Kidney glomerular epithelial cell (primary cell): ENCODE measurements around the gene MMP15.
"Not testable (repeated sequence)": the region's sequence is repeated elsewhere in the genome, so short reads cannot be mapped to it uniquely, and the experiment has no call there.

ENCODE experiments used
- DNase-seq: peaks from one replicate; lab custom pipeline; 2025; lab: John Stamatoyannopoulos, UW

Gene MMP15

DNA sequence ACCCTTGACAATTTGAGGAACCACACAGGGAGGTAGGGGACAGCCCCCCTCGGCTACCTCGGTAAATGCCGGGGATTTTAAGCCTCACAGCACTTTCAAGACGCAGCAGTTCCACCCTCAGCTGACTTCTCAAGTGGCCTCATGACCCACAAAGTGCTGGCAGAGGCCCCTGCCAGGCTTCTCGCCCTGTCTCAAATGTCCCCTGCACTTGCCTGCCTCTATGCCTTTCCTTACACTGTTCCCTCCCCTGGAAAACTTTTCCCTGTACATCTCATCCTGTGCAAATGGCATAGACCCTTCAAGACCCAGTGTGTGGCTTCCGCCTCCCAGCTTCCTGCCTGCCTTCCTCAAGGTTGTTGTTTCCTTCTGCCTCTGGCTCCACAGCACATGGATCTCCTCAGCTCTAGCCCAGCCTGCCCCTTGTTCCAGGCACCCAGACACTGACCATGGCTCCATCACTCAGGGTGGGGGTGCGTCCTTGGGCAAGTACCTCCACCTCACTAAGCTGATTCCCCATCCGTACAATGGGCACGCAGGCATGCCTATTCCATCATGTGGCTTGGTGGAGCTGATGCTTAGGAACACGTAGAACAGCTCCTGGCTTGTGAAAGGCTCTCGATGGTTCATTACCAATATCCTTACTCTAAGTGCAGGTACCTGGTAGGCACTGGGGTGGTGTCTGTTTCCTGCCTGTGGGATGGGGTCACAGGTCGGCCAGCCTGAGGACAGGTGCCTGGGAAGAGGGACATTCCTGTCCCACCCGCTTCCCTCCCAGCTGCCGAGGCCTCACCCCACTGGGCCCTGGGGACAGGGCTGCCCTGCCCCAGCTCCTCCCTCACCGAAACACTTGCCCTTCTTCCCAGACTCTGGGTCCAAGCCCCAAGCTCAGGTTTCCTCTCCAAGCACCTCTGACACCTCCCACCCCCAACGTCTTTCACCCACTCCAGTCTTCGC is 24.0 kb downstream of the MMP15 start:
- DNase-seq: no peak

DNA sequence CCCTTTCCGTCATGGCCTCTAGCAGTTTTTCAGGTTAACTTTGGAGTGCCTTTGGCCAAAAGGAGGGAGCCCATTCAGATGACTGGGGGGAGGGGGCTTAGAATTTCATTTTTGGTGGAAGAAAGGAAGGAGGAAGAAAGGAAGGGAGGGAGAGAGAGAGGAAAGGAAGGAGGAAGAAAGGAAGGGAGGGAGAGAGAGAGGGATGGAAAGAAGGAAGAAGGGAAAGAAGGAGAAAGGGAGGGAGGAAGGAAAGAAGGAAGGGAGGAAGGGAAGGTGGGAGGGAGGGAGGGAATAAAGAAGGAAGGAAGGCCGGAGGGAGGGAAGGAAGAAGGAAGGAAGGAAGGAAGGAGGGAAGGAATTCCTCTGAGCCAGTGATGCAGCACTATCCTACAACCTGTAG is 25.7 kb downstream of the MMP15 start:
- no peak for DNase-seq

DNA sequence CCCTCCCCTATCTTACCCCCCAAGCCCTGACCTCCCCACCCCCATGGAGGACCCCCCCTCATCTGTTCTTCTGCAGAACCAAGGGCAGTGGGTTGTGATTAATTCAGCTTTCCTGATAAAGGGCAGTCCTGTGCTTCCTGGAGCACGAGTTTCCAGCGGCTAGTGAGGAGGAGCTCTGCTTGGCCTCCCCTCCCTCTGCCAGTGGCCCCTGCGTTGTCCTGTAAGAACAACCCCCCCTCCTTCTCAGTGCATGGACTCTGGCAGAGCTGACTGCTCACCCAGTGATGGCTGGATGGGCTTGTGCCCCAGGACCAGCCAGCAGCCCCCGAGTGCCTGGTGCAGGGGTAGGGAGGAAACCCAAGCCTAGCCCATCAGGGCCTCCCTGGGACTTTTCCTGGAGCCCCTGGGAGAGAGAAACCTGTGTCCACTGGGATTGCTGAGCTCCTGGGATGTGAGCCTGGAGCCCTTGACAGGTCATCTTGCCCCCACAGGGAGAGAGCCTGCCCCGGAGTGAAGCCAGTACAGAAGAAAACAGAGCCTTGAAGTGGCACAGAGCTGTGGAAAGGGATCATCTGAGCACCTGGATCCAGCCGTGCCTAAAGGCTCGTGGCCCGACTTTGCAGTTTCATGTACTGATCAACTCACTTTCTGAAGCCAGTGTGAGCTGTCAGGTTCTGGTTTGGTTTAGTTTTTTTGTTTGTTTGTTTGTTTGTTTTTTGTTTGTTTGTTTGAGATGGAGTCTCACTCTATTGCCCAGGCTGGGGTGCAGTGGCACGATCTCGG is 26.5 kb downstream of the MMP15 start:
- no peak for DNase-seq

DNA sequence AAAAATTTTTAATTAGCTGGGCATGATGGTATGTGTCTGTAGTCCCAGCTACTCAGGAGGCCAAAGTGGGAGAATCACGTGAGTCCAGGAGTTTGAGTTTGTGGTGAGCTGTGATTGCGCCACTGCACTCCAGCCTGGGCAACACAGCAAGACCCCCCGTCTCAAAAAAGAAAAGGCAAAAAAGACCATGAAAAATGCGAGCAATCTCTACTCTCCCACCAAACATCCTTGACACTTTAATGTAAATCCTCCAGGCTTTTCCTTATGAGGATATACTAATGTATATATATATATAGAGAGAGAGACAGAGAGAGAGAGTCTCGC is 28.1 kb downstream of the MMP15 start:
- no peak for DNase-seq

DNA sequence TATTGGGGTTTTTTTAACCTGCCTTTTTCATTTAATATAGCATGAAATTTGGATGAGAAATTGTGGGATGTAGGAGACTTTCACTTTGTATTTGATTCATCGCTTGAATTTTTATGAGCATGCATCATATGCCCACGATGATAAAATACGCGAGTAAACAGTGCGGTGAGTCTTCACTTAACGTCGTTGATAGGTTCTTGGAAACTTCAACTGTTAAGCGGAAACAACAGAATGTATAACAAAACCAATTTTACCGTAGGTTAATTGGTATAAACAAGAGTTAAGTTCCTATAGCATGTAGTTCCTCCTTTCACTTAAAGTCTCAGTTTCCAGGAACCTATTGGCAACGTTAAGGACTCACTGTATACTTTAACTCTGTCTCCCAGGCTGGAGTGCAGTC is 28.7 kb downstream of the MMP15 start:
- no peak for DNase-seq

GRCh38 chr16:58056580-58056979 is 31.0 kb downstream of the MMP15 start:
- DNase-seq: no peak

DNA sequence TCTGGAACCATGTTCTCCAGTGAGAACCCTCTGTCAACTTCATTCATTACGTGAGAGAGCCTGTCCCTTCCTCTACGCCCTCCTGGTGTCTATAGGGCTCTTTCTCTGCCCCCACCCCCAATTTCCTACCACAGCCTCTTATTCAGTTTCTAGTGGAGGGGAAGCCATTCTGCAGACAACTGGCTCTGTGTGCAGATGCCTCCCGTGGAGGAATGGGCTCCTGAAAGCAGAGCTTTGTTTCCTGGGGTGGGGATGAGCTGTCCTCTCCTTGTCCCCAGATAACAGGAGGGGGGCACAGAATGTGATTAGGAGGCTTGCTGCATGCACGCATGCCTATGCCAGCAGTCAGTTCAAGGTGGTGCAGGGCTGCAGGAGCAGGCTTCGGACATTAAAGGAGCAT is 31.6 kb downstream of the MMP15 start:
- no peak for DNase-seq

GRCh38 chr16:58057784-58058183 is 32.2 kb downstream of the MMP15 start:
- no peak for DNase-seq

- DNase-seq: no peak
Observed at GRCh38 chr16:58062821-58063220, 37.3 kb downstream of the MMP15 start.

- no peak for DNase-seq
Observed at GRCh38 chr16:58063377-58064076, 38.0 kb downstream of the MMP15 start.

- DNase-seq: no peak
Observed at GRCh38 chr16:58070585-58070984, 45.0 kb downstream of the MMP15 start.

- not testable (repeated sequence) for DNase-seq
Observed at GRCh38 chr16:58072134-58072533, 46.6 kb downstream of the MMP15 start.

GRCh38 chr16:58073086-58073485 is 47.5 kb downstream of the MMP15 start:
- not testable (repeated sequence) for DNase-seq

- DNase-seq: no peak
Observed at GRCh38 chr16:58074657-58075056, 49.1 kb downstream of the MMP15 start.

DNA sequence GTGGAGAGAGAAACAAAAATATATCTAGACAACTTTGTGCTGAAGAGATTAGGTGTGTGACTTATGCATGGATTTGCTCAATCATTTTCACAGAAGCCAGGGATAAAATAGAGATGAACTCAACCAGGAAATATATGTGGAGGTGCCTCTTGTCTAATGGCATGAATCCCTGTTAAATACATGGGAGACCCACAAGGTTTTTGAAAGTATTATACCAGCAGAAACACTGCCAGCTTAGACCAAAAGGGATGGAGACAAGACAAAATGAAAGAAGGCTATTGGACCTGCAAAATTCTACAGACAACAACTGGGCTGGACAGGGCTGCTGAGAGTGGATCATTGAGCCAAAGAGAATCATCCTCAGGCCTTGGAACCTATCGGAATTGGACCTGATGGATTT is 51.0 kb downstream of the MMP15 start:
- DNase-seq: no peak

- no peak for DNase-seq
Observed at GRCh38 chr16:58077796-58078195, 52.2 kb downstream of the MMP15 start.

- DNase-seq: not testable (repeated sequence)
Observed at GRCh38 chr16:58080657-58081056, 55.1 kb downstream of the MMP15 start.

DNA sequence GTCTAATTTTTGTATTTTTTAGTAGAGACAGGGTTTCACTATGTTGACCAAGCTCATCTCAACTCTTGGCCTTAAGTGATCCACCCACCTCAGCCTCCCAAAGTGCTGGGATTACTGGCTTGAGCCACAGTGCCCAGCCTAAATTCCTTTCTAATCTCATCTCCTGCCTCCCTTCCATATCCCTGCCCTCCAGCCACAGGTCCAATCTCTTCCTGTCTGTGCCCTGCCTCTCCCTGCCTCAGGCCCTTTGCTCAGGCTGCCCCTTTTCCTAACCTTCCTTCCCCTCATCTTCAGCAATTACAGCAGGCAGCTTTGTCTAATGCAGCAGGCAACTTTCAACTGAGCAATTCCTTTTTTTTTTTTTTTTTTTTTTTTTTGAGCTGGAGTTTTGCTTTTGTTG is 56.8 kb downstream of the MMP15 start:
- no peak for DNase-seq

GRCh38 chr16:58084635-58085034 is 59.1 kb downstream of the MMP15 start:
- no peak for DNase-seq

DNA sequence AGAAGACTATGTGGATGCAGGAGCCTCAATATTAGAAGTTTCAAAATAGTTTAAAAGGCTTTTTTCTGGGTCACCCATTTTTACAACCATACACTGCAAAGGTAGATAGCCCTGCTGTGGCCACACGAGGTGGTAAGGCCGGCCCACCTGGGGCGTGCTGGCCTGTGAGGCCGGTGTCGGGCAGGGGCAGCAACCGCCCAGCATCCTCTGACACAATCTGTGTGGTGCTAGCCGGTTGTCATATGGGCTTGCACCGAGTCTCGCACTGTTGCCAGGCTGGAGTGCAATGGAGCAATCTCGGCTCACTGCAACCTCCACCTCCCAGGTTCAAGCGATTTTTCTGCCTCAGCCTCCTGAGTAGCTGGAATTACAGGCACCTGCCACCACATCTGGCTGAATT is 59.6 kb downstream of the MMP15 start:
- DNase-seq: no peak

GRCh38 chr16:58085584-58086251 is 60.2 kb downstream of the MMP15 start:
- no peak for DNase-seq
